ENCODE results near the gene RSU1.
A peak's percentile ranks its signal among the peaks of the same experiment; 100 is the strongest.

Gene RSU1

GRCh38 chr10:16602104-16602775 lies 215.0 kb downstream of the RSU1 start:
- no peak for DNase-seq (ENCODE audit: low spot score)

GRCh38 chr10:16599662-16600061 lies 217.6 kb downstream of the RSU1 start:
- no peak for DNase-seq (ENCODE audit: low spot score)

DNA sequence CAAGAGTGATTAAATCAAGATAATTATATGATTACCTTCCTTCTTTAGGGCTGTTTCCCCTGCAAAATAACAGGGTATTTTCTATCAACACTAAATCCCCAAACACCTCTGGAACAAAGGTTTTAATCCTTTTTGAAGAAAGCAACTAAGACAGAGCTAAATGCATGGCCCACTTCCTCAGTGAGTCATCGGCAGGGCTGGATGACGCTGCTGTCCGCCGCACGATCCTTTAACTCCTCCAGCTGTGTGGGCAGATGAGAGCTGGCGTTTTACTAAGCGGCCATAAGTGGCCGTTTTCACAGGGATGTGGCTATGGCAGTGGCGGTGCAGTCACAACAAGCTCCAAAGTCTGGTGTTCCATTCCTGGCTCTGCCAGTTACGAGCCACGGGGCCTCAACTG lies 219.6 kb downstream of the RSU1 start:
- no peak for DNase-seq (ENCODE audit: low spot score)

DNA sequence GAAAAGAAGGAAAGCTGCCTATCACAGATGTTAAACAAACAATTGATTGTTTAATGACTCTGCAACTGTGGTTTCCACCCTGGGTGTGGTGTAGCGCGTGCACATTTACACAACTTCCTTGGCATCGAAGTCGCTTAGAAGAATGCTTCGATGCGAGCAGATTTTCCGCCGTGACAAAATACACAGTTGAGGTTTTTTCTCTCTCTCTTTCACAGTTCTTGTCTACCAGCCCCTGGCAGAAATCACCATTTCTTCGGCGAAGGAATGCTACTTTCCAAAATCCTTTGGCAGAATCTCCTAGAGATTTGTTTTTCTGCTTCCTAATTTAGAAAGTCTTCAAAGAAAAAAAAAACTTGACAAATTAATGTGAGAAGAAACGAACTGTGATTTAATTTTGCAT lies 224.8 kb downstream of the RSU1 start:
- DNase-seq (ENCODE audit: low spot score) = no peak

- no peak for DNase-seq (ENCODE audit: low spot score)
These were observed 230.7 kb downstream of the RSU1 start for GRCh38 chr10:16586358-16587138.

DNA sequence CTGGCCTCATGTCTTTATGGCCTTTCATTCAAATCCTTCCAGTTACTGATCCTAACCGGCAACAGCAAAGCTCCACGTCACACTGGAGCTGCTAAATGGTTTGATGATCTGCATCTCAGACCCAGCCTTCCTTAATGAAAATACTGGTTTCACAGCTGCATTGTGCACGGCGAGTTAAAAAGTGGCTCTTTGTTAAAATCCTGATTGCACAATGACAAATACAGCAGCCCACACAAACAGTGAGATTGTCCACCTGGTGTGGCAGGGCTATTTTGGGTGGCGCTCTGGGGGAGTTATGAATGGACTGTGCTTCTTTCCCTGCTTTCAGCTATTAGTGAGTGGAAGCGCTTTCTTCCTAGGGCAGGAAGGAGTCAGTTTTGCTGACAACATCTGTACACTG lies 232.1 kb downstream of the RSU1 start:
- no peak for DNase-seq (ENCODE audit: low spot score)

DNA sequence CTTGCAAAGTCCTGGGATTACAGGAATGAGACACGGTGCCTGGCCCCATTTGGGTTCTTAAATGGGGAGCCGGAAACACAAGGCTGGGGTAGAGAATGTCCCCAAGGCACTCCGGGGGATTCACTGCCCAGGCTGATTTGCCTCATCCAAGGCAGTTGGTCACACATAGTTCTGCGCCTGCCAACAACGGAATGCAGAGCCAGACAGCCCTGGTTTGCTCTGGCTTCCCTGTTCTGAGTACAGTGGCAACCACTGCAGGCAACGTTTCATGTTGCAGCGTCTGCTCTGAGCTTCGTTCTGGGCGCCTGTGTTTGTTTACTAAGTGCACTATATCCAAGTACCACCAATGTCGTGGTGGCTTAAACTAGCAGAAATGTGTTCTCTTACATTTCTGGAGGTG lies 233.8 kb downstream of the RSU1 start:
- no peak for DNase-seq (ENCODE audit: low spot score)

- DNase-seq (ENCODE audit: low spot score) = no peak
These were observed 236.0 kb downstream of the RSU1 start for GRCh38 chr10:16581202-16581601.

DNA sequence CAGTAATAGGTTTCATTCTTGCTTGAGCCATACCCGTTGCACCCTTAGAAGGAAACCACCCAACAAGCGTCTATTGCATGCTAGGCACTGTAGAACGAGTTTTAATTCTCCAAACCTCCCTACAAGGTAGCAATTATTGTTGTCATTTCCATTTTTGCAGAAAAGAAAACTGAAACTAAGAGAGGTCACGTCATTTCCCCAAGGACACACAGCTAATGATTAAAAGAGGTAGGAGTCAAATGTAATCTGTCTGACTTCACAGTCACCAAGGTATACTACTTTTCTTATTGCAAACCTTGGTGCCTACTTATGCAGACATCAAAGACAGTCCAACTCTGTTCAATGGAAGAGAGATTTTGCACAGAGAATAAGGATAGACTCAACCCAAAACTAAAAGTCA lies 246.5 kb downstream of the RSU1 start:
- no peak for DNase-seq (ENCODE audit: low spot score)

DNA sequence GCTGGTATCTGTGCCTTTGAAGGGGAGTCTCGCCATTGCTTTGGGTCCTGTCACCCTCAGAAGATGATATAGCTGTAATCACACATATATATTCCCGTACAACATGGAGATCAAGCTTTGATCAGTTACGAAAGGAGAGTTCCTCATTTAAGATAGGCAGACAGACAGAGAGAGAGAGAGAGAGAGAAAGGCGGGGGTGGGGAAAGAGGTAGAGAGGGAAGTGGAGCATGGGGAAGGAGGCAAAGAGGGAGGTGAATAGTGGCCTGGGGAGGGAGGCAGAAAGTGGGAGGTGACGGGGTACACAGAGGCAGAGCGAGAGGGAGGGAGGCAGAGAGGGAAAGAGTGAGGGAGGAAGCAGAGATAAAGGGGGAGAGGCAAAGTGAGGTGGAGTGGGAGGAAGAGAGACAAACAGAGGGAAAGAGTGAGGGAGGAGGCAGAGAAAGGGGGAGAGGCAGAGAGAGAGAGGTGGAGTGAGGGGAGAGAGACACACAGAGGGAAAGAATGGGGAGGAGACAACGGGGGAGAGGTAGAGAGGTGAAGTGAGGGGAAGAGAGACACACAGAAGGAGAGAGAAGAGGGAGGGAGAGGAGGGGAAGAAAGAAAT lies 250.9 kb downstream of the RSU1 start:
- DNase-seq (ENCODE audit: low spot score) = no peak

- no peak for DNase-seq (ENCODE audit: low spot score)
These were observed 251.6 kb downstream of the RSU1 start for GRCh38 chr10:16565604-16566003.

GRCh38 chr10:16562891-16563290 lies 254.3 kb downstream of the RSU1 start:
- no peak for DNase-seq (ENCODE audit: low spot score)

DNA sequence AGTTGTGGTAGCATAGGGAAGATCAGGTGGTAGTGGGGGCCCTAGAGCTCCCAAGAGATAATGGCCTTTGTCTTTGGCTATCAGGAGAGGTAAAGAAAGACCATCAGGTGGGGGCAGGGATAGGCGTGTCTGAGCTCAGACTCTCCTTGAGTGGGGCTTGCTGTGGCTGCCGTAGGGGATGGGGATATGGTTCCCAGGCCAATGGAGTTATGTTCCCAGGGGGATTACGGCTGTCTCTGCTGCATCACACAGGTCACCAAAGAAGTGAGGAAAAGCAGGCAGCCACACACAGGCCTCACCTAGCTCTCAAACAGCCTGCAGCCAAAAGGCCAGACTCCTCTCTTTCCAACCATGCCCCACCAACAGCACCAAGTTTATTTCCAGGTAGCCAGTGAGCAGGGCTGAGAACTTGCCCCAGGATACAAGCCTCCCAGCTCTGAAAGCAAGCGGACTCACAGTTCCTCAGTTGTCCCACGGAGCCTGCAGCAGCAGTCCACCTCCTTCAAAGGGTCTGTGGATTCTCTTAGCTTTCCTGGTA lies 257.9 kb downstream of the RSU1 start:
- DNase-seq (ENCODE audit: low spot score) = no peak

- no peak for DNase-seq (ENCODE audit: low spot score)
These were observed 269.3 kb downstream of the RSU1 start for GRCh38 chr10:16547973-16548372.

DNA sequence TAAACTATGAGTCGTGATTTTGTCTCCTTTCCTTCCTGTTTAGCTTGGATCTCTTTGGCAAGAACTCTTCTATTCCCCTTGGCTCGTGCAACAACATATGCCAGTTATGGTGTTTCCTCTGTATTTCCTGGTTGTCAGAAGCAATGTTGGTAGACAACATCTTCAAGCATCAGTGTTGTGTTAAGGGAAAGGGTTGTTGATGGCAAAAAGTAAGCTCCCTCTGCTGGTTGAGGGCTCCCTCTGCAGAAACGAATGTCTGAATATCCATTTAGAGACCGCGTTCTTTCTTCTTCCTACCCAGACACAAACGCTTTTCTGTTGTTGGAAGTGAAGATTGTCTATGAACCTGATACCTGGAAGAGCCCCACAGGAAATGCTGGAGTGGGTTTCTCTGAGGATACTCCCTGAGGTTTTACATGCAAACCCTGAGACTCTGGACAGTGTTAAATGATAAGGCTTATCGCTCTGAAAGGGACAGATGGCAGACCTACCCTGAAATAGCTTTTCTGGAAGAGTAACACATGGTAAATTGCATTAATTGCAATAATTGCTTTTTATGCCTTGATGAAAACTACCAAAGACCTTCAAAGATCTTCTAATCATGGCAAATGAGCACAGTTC lies 272.0 kb downstream of the RSU1 start:
- peak; percentile 35 for DNase-seq (ENCODE audit: low spot score)

- DNase-seq (ENCODE audit: low spot score) = no peak
These were observed 272.6 kb downstream of the RSU1 start for GRCh38 chr10:16544591-16544990.

GRCh38 chr10:16544099-16544498 lies 273.1 kb downstream of the RSU1 start:
- DNase-seq (ENCODE audit: low spot score) = no peak
